Lung (tissue), 12 donors: ENCODE data around the gene BRAP. TPM values are rescaled to one million over a fixed set of nuclear protein-coding genes. Genes with fewer than 3 reads are reported as not detected.

Experiments
- ATAC-seq: fragments of 200-7000 bp; cut with Tn5 transposase; one replicate; pipeline ENCODE4 v1.9.1; 2020; ENCODE audit warnings: moderate number of reproducible peaks; ENCODE audit not compliant: insufficient read depth, low FRiP score
- DNase-seq, 3 donors: peaks; one replicate each; pipeline ENCODE4 v3.0.0-alpha.2; 2013 to 2017
- H3K27ac ChIP-seq, 2 donors: one replicate each; pipeline ENCODE4 v1.5.1; 2013; ENCODE audit warnings: mild to moderate bottlenecking in 2 of 2, moderate library complexity in 2 of 2, control low read depth in 1 of 2, inconsistent platforms in 1 of 2, low read depth in 1 of 2, low read length in 1 of 2
- H3K27me3 ChIP-seq, 3 donors: one replicate each; pipeline ENCODE4 v1.5.1; 2013; ENCODE audit warnings: low read length in 2 of 3; ENCODE audit not compliant: control insufficient read depth in 3 of 3, insufficient read depth in 3 of 3
- H3K36me3 ChIP-seq, 4 donors: one replicate each; pipeline ENCODE4 v1.5.1; 2013; ENCODE audit warnings: low read length in 4 of 4, mild to moderate bottlenecking in 1 of 4, moderate library complexity in 1 of 4; ENCODE audit not compliant: control insufficient read depth in 4 of 4, insufficient read depth in 4 of 4
- H3K4me1 ChIP-seq, 5 donors: one replicate each; pipeline ENCODE4 v1.5.1; 2013; ENCODE audit warnings: low read length in 5 of 5, mild to moderate bottlenecking in 2 of 5, moderate library complexity in 1 of 5; ENCODE audit not compliant: control insufficient read depth in 5 of 5, insufficient read depth in 5 of 5
- H3K4me3 ChIP-seq: one replicate; pipeline ENCODE4 v1.5.1; 2013; ENCODE audit warnings: mild to moderate bottlenecking, control low read depth, moderate library complexity
- H3K9ac ChIP-seq, 2 donors: one replicate each; pipeline ENCODE4 v1.5.1; 2013; ENCODE audit warnings: low read length in 2 of 2, control low read depth in 1 of 2; ENCODE audit not compliant: insufficient read depth in 1 of 2
- H3K9me3 ChIP-seq, 4 donors: one replicate each; pipeline ENCODE4 v1.5.1; 2013; ENCODE audit warnings: low read length in 3 of 4, mild to moderate bottlenecking in 1 of 4, moderate library complexity in 1 of 4; ENCODE audit not compliant: control insufficient read depth in 4 of 4, insufficient read depth in 3 of 4
- WGBS, 2 donors: extraction: QIAGEN DNeasy Blood & Tissue Kit; methylation state at CpG; one replicate each; pipeline ENCODE4 v1.1.7; 2013; 5-methylcytosine and 5-hydroxymethylcytosine counted together
- polyA plus RNA-seq, 2 donors: library from polyadenylated mRNA; stranded (reverse); fragments of 200-250 nt; gene quantifications; one replicate each; pipeline ENCODE4 v1.2.1, GENCODE V29; 2013
- total RNA-seq, 2 donors: library from RNA; depleted of rRNA in 1 of 2; stranded (reverse); fragments of >200 nt in 1 of 2; gene quantifications; one replicate each; pipeline ENCODE4 v1.2.1, GENCODE V29; 2014 to 2021
- TF ChIP-seq, protein P1 (sequence below): IDR thresholded peaks from 2 replicates; pipeline ENCODE4 v1.5.1; 2012; ENCODE audit warnings: mild to moderate bottlenecking; ENCODE audit errors: control extremely low read depth, extremely low read depth
- donor health status: control.
- donor health status: control.
- donor health status: Bipolar disorder and iron deficiency.
- donor health status: healthy.
- donor health status: DM: yes; HTN: yes; CAD: no.

Gene BRAP
- total and polyA plus RNA-seq, 4 donors: 9.1 to 16.5 (median 12.2) TPM

DNA sequence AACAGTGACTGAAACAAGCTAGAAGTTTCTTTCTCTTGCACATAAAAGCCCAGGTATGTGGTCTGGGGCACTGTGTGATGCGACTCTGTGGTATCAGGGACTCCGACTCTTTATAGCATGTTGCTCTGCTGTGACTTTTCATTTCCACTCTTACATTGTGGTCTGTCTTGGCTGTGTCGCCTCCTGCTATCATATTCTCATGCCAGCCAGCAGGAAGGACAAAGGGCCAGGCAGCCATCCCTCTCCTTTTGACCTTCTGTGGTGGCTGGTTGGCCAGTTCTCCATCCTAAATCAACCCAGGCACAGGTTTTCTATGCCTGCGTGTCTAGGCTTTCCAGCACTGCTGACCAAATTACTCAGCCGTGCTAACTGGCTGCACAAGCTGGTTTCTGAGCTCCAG is 8.1 kb upstream of the BRAP start:
- H3K27me3 ChIP-seq: no peaks in the 10 kb centered on the region
- TF ChIP-seq, protein P1, sequence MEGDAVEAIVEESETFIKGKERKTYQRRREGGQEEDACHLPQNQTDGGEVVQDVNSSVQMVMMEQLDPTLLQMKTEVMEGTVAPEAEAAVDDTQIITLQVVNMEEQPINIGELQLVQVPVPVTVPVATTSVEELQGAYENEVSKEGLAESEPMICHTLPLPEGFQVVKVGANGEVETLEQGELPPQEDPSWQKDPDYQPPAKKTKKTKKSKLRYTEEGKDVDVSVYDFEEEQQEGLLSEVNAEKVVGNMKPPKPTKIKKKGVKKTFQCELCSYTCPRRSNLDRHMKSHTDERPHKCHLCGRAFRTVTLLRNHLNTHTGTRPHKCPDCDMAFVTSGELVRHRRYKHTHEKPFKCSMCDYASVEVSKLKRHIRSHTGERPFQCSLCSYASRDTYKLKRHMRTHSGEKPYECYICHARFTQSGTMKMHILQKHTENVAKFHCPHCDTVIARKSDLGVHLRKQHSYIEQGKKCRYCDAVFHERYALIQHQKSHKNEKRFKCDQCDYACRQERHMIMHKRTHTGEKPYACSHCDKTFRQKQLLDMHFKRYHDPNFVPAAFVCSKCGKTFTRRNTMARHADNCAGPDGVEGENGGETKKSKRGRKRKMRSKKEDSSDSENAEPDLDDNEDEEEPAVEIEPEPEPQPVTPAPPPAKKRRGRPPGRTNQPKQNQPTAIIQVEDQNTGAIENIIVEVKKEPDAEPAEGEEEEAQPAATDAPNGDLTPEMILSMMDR: no peak
- H3K36me3 ChIP-seq: peaks cover 15 to 20% (median 16%) of the 10 kb centered on the region in 4 donors
- H3K27ac ChIP-seq: no peak overlapping the region
- H3K9ac ChIP-seq: no peak overlapping the region
- no peaks in the 10 kb centered on the region for H3K9me3 ChIP-seq
- no peak overlapping the region for H3K4me3 ChIP-seq
- H3K4me1 ChIP-seq: no peaks in the 10 kb centered on the region
- ATAC-seq (no peak), DNase-seq (no peak)
- 94 to 97% methylated on average over 5 of the region's 5 CpGs for WGBS, 2 donors

DNA sequence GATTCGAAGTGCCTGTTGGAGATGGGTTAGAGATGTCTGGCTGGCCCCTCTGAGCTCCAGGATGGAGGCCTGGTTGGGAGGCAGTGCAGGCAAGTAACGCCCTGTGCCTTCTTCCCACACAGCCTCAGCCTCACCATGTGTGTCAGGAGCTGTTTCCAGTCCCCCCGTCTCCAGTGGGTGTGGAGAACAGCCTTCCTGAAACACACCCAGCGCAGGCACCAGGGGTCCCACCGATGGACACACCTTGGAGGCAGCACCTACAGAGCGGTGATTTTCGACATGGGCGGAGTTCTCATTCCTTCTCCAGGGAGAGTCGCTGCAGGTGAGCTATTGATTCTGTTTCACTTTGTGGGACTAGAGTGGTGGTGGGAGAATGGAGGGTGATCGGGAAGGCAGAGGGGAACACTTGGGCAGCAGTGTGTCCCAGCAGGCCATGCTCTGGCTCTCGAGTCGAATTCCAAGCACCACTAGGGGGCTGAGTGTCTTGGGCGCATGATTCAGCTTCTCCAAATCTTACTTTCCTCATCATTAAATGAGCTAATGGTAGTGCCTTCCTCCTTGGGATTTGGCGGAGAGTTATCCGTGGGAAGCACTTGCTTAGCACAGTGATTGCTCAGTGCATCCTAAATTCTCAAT is 6.9 kb upstream of the BRAP start:
- Histone ChIP-seq H3K4me3 (no peak overlapping the region), H3K9ac (no peak overlapping the region), H3K36me3 (peaks cover 14 to 20% (median 16%) of the 10 kb centered on the region in 4 donors), H3K9me3 (no peaks in the 10 kb centered on the region), H3K27ac (no peak overlapping the region), H3K4me1 (no peaks in the 10 kb centered on the region), H3K27me3 (no peaks in the 10 kb centered on the region)
- TF ChIP-seq, protein P1: no peak
- DNase-seq (no peak), ATAC-seq (no peak)
- 91 to 92% methylated on average over 15 of the region's 15 CpGs for WGBS, 2 donors

- Histone ChIP-seq H3K9ac (no peak overlapping the region), H3K9me3 (no peaks in the 10 kb centered on the region), H3K4me3 (no peak overlapping the region), H3K36me3 (peaks cover 13 to 20% (median 17%) of the 10 kb centered on the region in 4 donors), H3K27me3 (no peaks in the 10 kb centered on the region), H3K4me1 (peaks cover 0 to 11% (median 0%) of the 10 kb centered on the region in 5 donors), H3K27ac (no peak overlapping the region)
- DNase-seq: no peak
- WGBS, 2 donors: 95 to 100% methylated on average over 3 of the region's 3 CpGs
- ATAC-seq: no peak
- TF ChIP-seq, protein P1: no peak
Observed at GRCh38 chr12:111691262-111691661, 5.5 kb upstream of the BRAP start.

DNA sequence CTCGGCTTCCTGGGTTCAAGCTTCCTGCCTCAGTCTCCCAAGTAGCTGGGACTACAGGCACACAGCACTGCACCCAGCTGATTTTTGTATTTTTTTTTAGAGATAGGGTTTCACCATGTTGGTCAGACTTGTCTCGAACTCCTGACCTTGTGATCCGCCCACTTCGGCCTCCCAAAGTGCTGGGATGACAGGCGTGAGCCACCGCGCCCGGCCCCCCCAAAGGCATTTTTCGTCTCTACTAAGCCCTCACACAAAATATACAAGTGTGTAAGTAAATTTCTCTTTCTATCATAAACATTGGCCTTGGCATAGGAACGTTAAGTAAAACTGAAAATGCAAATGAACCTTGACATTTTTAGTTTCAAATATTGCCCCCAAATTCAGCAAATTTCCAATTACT is 2.2 kb upstream of the BRAP start:
- DNase-seq (no peak), ATAC-seq (no peak)
- Histone ChIP-seq H3K36me3 (peaks cover under 1 to 9% (median 3%) of the 10 kb centered on the region in 4 donors), H3K27me3 (no peaks in the 10 kb centered on the region), H3K4me3 (no peak overlapping the region), H3K9me3 (no peaks in the 10 kb centered on the region), H3K4me1 (peaks cover 0 to 25% (median 7%) of the 10 kb centered on the region in 5 donors), H3K9ac (no peak overlapping the region), H3K27ac (no peak overlapping the region)
- 90 to 93% methylated on average over 10 of the region's 10 CpGs for WGBS, 2 donors
- TF ChIP-seq, protein P1: no peak
